Measurements from ENCODE around the gene ACACA.

DNA sequence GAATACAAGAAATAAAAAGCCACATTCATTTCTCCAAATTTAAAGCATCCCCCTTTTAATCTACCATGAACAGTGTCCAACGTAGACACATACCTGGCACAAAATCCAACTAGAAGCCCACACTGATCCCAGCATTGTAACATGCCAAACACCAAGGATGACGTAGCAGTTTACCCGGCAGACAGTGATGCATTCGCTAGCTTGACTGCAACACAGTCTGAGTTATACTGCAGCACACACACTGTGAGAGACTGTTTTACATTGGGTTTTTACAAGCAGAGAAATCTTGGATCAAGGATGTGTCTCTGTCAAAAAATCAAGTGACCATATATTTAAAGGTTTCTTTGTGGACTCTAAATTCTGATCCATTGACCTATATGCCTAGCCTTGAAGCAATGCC lies 105.3 kb downstream of the ACACA start:
- TF ChIP-seq, protein P1, sequence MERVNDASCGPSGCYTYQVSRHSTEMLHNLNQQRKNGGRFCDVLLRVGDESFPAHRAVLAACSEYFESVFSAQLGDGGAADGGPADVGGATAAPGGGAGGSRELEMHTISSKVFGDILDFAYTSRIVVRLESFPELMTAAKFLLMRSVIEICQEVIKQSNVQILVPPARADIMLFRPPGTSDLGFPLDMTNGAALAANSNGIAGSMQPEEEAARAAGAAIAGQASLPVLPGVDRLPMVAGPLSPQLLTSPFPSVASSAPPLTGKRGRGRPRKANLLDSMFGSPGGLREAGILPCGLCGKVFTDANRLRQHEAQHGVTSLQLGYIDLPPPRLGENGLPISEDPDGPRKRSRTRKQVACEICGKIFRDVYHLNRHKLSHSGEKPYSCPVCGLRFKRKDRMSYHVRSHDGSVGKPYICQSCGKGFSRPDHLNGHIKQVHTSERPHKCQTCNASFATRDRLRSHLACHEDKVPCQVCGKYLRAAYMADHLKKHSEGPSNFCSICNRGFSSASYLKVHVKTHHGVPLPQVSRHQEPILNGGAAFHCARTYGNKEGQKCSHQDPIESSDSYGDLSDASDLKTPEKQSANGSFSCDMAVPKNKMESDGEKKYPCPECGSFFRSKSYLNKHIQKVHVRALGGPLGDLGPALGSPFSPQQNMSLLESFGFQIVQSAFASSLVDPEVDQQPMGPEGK (CRISPR knock-in tag; IDR thresholded peaks at IDR 0.05; ENCODE audit: borderline replicate concordance), result no peak
- TF ChIP-seq BACH2 (CRISPR knock-in tag; IDR thresholded peaks at IDR 0.05; ENCODE audit: borderline replicate concordance), result no peak
- TF ChIP-seq, protein P2, sequence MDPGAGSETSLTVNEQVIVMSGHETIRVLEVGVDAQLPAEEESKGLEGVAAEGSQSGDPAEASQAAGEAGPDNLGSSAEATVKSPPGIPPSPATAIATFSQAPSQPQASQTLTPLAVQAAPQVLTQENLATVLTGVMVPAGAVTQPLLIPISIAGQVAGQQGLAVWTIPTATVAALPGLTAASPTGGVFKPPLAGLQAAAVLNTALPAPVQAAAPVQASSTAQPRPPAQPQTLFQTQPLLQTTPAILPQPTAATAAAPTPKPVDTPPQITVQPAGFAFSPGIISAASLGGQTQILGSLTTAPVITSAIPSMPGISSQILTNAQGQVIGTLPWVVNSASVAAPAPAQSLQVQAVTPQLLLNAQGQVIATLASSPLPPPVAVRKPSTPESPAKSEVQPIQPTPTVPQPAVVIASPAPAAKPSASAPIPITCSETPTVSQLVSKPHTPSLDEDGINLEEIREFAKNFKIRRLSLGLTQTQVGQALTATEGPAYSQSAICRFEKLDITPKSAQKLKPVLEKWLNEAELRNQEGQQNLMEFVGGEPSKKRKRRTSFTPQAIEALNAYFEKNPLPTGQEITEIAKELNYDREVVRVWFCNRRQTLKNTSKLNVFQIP (CRISPR knock-in tag; IDR thresholded peaks at IDR 0.05; ENCODE audit: borderline replicate concordance, low read depth), result no peak
- no peak for TF ChIP-seq ARNTL (CRISPR knock-in tag; IDR thresholded peaks at IDR 0.05; ENCODE audit: borderline replicate concordance, low read depth)
- no peak for TF ChIP-seq SNAI2 (CRISPR knock-in tag; IDR thresholded peaks at IDR 0.05)
- no peak for TF ChIP-seq ZC3H10 (CRISPR knock-in tag; IDR thresholded peaks at IDR 0.05)
